NCI-H526 treated with DMSO at 0.1 percent for 48 hours (cell line): ENCODE results near the gene AK3.
A peak's percentile ranks its signal among the peaks of the same experiment; 100 is the strongest.
"Not testable (repeated sequence)": the region's sequence is repeated elsewhere in the genome, so short reads cannot be mapped to it uniquely, and the experiment has no call there.

Experiments
- DNase-seq: peaks from one replicate; lab custom pipeline; 2025; lab: John Stamatoyannopoulos, UW

The AK3 gene

DNA sequence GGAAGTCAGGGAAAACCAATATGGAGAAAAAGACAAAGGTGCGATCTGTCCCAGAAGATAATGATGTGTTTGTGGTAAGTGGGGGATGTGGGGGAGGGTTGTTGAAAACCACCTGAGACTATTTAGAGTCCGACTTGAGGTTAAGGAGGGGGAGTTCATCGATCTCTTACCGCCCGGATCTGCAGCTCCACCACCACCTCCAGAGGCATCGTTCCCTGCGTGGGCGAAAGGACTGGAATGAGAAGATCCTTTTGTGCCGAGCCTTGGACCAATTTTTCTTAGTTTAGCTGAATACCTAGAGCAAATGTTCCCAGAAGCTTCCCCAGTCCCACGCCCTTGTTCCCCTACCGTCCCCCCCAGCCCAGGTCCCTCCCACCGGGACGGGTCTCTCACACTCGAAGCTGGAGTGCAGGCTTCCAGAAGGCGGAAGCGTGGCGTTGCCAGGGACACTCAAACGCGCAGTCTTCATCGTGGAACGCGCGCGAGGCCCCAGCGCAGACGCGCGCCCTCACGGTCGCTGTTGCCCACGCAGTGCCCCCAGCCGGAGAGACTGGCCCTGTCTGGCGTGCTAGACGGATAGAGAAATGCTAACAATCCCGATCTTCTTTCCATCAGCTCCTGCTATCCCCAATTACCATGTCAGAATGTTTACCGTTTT, 74.8 kb downstream of the AK3 start, which contains the start of gene SPATA6L:
TSS of gene SPATA6L (minus strand) at position 439 of the 658 bp plus-strand sequence. CDS start at position 209, 230 bp downstream.
- DNase-seq = peak; percentile 73

DNA sequence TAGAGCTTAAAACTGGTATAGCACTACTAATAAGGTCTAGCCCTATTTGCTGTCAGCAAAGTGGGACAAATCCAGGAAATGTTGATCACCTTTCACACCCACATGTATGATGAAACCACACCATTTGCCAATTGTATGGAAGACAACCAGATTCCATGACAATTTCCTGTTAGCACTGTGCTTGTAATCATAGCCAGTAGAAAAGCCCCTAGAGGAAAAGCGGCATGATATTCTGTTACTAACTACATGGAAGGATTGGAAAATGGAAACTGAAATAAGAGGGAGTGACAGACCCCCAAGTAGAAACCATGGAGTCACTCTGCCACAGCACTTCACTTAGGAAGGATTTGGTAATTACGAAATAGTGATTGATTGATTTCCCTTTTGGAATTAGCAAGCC, 75.6 kb downstream of the AK3 start:
- DNase-seq = no peak

DNA sequence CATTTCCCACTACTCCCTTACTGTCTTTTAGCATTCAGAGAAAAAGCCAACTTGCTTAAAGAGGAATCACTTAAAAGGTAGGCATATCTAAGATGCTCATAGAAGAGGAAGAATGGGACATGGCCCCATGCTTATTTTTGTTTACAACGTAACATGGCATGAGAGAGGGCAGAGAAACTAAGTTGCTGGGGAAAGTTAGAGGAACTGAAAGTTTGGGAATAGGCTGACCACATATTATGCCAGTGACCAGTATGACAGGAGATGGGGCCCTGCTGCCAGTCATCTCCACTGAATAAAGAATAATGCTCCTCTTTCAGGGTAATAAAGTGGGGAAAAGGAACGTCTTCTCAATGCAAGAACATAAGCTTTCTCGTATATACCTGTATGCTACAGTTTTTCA, 77.0 kb downstream of the AK3 start:
- DNase-seq = no peak

DNA sequence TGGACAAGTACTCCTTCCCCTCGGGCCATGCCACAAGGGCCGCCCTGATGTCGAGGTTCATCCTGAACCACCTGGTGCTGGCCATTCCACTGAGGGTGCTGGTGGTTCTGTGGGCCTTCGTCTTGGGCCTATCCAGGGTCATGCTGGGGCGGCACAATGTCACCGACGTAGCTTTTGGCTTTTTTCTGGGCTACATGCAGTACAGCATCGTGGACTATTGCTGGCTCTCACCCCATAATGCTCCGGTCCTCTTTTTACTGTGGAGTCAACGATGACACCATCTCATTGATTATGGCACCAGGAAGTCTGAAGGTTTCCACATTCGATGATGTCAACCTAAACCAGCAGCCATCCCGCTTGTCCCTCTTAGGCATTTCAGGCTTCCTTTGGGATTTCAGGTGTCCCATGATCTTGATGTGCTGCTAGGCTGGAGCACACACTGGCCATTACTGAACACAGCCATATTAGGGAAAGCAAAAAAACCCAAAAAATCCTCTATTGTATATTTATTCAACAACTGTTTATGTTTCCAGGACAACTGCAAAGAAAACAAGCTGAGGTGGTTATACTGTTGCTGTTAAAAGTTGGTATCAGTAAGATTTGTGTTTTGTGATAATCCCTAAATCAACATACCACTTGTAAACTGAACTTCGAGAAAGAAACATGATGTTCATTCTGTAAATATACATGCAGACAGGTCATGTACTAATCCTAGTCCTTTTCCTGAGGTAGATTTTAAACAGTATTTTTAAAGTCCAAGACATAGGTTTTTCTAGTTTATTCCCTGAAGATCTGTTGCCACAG, 77.8 kb downstream of the AK3 start:
- peak; percentile 55 for DNase-seq

DNA sequence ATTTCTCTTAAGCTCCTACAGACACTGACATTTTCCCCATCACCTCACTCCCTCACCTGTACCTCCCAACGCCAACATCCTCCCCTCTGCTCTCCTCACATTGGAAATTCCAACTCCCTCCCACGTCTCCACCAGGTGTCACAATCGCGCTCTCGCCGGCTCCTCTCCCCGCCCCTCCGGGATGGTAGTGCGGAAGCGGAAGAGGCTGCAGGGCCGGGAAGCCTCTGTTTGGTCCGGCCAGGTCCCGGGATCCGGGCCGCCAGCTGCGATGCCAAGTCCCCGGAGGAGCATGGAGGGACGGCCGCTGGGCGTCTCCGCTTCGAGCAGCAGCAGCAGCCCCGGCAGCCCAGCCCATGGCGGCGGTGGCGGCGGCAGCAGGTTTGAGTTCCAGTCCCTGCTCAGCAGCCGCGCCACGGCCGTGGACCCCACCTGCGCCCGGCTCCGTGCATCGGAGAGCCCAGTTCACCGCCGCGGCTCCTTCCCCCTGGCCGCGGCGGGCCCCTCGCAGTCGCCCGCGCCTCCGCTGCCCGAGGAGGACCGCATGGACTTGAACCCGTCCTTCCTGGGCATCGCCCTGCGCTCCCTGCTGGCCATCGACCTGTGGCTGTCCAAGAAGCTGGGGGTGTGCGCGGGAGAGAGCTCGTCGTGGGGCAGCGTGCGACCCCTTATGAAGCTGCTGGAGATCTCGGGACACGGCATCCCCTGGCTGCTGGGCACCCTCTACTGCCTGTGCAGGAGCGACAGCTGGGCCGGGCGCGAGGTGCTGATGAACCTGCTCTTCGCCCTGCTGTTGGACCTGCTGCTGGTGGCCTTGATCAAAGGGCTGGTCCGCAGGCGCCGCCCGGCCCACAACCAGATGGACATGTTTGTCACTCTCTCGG, 78.7 kb downstream of the AK3 start, which contains the start of gene PLPP6:
TSS of gene PLPP6 (plus strand) at position 187 of the 881 bp plus-strand sequence. CDS start at position 269, 82 bp downstream.
- peak; percentile 95 for DNase-seq

DNA sequence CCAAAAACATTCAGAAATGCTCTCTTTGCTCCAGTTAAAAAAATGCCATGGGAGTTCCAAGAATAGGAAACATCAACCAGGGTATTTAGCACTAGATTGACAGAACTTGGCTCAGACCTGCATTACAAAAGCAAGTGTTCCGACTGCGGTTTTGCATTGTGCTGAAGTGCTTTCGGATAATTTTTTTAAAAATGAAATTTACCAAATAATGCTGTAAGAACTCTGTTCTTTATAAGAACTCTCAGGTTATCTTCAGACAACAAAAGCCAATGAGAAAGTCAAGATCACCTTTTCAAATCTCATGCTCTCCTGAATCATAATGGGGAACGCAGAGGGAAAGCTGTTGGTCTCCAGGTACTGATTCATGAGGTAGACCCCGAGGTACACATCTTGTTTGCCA, 79.4 kb downstream of the AK3 start:
- DNase-seq = no peak

DNA sequence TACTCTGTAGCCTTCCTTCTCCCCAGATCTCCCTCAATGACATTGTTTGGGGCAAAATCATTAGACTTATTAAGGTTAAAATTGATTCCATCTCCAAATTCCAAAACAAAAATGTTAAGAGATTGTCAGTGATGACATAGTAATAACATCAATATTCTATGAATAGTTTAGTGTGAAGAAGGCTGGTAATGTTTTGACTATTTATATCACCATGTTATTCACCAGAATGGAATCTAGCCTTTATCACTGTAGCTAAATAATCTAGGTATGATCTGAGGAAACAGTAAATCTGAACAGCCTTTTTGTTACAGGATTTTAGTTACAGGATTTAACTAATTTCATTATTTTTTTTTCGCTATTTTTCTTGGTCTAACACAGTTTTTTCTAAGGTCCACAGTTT, 79.8 kb downstream of the AK3 start:
- DNase-seq = no peak

DNA sequence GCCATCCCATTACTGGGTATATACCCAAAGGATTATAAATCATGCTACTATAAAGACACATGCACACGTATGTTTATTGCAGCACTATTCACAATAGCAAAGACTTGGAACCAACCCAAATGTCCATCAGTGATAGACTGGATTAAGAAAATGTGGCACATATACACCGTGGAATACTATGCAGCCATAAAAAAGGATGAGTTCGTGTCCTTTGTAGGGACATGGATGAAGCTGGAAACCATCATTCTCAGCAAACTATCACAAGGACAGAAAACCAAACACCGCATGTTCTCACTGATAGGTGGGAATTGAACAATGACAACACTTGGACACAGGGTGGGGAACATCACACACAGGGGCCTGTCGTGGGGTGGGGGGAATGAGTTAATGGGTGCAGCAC, 80.3 kb downstream of the AK3 start:
- DNase-seq = not testable (repeated sequence)
